SH-SY5Y (cell line): ENCODE results near the gene TLR9.

Experiments
- GATA2 ChIP-seq: IDR thresholded peaks from 2 replicates; pipeline ENCODE4 v1.6.1; 2011; ENCODE audit warnings: mild to moderate bottlenecking, low read depth, low read length
- GATA3 ChIP-seq: IDR thresholded peaks from 2 replicates; pipeline ENCODE4 v1.6.1; 2011; ENCODE audit warnings: low read depth, mild to moderate bottlenecking, low read length, moderate library complexity

Gene TLR9

DNA sequence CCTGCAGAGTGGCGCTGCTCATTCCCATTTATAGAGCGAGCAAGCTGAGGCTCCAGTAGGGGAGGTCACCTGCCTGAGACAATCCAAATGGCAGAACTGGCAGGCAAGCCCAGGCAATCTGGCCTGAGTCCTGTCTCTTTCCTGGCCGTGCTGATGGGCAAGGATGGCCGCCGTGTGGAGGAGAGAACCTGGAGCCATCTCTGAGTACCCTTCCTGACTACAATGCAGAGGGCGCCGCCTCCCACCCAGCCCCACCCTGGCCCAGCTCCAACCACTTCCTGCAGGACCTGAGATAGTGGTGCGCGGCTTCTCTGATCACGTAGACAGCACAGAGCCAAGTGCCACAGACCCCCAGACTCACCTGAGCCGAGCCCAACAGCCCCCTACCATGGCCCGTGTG, 7.0 kb downstream of the TLR9 start:
- TF ChIP-seq GATA2 (no peak), GATA3 (no peak)

DNA sequence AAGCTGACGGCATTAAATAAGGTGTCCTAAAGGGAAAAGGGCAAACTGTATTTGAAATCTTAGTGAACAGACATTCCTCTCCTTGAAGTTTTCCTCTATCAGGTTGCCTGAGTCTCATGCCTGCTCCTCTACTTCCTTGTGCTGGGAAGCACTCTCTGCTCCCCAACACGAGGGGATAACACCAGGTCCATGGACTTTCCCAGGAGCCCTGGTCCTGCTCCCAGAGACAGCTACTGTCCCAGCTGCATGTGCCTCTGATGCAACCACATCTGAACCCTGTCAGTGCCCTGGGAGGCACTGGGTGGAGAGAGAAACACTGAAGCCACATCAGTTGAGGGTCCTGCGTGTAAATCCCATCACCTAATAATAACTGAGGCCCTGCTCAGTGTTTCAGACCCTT, 7.4 kb downstream of the TLR9 start:
- no peak for TF ChIP-seq GATA3
- TF ChIP-seq GATA2: no peak

DNA sequence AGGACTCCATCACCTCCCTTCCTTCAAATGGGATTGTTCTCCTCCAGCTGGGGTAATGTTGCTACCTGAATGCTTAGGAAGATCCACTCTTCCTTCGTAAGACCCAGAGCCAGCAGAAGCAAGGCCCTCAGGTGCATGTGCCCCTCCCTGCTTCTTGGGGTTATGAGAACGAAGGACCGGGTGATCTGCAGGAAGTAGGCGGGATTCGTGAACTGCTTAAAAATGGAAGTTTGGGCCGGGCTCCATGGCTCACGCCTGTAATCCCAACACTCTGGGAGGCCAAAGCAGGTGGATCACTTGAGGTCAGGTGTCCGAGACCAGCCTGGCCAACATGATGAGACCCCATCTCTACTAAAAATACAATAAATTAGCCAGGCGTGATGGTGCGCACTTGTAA, 8.0 kb downstream of the TLR9 start:
- TF ChIP-seq GATA2: no peak
- TF ChIP-seq GATA3: no peak

DNA sequence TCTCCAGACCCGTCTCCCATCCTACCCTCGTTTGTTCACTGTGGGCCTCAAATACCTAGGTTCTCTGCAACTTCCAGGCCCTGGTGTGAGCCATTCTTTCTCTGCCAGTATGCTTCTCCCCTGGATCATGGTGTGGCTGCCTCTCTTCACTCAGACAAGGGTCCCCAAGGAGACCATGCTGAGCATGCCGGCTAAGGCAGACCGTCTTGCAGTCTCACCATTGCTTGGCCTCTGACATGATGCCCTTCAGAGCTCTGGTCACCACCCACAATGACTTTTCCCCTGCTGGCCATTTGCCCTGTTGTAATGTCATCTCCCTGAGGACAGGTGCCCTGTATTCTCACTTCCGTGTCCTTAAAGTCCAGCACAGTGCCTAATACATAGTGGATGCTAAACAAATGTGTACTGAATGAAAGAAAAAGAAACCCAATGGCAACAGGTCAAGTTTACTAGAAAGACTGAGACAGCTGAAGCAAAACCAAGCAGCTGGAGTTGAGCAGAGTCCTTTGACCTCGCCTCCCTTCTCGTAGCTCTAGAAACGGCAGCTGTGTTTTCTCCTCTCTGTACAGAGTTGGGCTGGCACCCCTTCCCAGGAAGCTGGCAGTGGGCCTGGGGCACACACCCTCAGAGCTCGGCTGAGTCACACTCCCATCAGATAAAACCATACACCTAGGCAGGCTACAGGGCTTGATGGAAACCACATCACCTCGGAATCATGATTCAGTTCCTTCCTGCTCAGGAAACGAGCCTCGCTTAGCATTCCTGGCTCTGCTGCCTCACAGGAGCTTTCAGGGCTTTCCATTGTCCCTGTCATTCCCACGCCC, 8.6 kb downstream of the TLR9 start:
- TF ChIP-seq GATA3 (no peak), GATA2 (0 out of 2 replicates have a peak, but pooled peaks have one; percentile 32)

DNA sequence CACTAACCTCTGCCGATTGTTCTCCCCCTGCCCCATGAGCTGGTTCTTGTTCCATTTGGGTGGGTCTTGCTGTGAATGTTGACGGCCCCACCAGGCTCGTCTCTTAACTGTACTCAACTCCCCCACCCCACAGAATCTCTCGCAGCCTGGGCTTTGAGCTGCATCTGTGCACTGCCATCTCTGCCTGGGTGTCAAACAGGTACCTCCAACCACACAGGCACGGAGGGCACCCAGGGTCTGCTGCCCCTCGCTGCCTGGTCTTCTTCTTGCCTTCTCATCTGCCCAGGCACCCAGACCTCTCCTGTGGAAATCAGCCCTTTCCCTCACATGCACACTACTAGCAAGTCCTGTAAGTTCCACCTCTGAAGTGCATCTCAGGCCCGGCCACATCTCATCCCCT, 10.1 kb downstream of the TLR9 start:
- TF ChIP-seq GATA3: no peak
- TF ChIP-seq GATA2: no peak

DNA sequence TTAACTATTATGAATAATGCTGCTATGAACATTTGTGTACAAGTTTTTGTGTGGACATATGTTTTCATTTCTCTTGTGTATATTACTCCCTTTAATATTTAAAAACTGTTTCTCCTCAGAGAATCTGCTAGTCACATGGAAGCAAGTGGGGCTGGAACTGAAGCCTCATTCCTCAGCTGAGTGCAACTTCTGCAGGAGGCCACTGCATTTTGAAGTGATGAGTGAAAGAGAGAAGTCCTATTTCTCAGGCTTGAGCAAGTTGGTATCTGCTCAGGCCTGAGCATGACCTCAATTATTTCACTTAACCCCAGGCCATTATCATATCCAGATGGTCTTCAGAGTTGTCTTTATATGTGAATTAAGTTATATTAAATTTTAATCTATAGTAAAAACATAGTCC, 11.5 kb downstream of the TLR9 start:
- no peak for TF ChIP-seq GATA2
- no peak for TF ChIP-seq GATA3

DNA sequence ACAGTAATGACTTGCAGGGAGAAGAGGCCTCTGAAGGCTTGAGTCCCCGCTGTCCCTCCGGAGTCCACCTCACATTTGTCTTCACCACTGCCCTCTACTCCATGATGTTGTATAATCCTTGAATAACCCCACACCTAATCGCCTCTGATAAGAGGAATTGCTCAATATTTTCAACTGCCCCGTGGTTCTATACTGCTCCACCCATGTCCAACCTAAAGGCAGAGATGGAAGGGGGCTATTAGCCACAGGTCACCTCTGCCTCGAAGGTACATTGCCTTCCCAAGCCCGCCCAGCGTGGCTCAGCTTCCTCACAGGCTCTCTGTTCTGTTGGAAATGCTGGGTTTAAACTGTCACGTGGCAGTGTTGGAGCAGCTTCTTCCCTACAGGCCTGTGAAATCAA, 12.4 kb downstream of the TLR9 start:
- TF ChIP-seq GATA2: no peak
- TF ChIP-seq GATA3: no peak

DNA sequence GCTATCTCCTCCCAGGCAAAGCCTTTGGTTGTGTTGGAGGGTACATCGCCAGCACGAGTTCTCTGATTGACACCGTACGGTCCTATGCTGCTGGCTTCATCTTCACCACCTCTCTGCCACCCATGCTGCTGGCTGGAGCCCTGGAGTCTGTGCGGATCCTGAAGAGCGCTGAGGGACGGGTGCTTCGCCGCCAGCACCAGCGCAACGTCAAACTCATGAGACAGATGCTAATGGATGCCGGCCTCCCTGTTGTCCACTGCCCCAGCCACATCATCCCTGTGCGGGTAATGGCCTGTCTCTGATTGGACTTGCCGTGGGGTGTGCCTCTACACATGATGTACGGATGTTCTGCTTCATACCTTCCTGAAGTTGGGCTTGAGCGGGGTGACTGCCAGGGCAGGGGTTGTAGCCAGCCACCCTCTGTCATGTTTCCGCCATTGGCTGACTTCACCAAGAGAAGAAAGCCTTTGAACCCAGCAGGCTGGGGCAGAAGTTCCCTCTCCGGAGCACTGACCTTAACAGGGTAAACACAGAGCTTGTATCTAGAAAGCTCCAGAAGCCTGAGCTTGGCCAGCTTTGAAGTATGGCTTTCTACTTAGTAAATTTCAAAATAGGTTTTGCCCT, 14.1 kb downstream of the TLR9 start:
- no peak for TF ChIP-seq GATA2
- TF ChIP-seq GATA3: no peak

DNA sequence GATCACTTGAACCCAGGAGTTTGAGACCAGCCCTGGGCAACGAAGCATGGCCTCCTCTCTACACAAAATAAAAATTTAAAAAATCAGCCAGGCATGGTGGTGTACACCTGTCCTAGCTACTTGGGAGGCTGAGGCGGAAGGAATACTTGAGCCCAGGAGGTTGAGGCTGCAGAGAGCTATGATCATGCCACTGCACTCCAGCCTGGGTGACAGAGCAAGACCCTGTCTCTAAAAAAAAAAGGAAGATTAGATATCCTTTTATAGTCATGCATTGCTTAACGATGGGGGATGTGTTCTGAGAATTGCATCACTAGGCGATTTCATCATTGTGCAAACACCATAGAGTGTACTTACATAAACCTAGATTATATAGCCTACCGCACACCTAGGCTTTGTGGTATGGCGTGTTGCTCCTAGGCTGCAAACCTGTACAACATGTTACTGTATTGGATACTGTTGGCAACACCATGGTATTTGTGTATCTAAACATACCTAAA, 14.8 kb downstream of the TLR9 start:
- no peak for TF ChIP-seq GATA3
- TF ChIP-seq GATA2: no peak

DNA sequence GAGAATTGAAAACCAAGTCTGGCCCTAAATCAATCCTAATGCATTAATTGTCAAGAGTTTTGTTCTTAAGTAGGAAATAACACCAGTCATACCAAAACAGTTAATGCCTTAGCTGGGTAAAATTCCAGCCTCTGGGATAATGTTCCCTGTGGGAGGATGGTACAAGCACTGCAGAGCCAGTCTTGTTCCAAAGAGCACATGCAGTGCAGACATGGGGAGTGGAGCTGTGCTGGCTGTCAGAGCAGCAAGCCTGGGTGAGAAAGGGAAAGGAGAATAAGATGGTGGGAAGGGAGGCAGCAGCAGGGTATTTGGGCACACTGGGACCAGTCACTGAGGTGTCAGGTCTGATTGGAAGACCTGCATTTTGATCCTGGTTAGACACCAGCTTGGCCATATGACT, 15.4 kb downstream of the TLR9 start:
- TF ChIP-seq GATA3 (no peak), GATA2 (no peak)

DNA sequence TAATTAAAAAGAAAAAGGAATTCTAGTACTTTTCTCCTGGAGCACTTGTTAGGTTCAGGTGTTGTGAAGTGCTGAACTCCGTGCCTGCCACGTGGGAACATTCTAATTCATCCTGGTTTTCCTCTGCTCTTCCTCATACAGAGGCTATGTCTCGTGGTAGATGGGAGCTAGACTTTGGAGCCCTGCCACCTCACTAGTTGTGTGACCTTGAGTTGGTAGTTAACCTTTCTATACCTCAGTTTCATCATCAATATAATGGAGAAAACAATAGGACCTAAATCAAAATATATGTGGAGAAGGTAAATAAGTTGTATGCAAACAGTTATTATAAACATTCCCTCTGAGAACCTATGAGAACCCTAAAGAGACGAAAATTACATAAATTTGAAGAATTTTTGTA, 16.9 kb downstream of the TLR9 start:
- TF ChIP-seq GATA3 (no peak), GATA2 (no peak)

DNA sequence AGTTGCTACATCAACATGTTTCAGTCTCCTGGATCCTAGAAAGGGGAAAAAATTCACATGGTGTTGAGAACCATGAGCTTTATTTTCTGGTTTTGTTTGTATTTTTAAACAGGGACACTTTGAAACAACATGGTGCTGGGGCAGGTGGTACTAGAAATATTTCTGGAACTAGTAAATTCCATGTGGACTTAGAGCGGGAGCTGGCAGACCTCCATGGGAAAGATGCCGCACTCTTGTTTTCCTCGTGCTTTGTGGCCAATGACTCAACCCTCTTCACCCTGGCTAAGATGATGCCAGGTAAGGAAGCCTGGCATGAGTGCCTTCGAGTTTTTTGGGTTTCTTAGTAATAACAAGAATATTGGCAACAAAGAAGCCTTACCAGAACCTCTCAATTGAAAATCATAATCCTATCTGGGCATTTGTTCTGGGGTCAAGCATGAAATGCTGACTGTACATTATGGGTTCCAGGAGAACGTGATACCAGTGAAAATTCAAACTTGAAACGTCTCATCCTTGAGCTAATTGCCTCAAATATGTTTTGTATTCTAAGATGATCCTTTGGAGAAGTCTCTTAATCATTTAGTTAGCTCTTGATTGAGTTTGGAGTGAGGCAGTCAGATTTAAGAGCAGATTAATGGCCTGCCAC, 19.6 kb downstream of the TLR9 start:
- TF ChIP-seq GATA2 (no peak), GATA3 (no peak)

DNA sequence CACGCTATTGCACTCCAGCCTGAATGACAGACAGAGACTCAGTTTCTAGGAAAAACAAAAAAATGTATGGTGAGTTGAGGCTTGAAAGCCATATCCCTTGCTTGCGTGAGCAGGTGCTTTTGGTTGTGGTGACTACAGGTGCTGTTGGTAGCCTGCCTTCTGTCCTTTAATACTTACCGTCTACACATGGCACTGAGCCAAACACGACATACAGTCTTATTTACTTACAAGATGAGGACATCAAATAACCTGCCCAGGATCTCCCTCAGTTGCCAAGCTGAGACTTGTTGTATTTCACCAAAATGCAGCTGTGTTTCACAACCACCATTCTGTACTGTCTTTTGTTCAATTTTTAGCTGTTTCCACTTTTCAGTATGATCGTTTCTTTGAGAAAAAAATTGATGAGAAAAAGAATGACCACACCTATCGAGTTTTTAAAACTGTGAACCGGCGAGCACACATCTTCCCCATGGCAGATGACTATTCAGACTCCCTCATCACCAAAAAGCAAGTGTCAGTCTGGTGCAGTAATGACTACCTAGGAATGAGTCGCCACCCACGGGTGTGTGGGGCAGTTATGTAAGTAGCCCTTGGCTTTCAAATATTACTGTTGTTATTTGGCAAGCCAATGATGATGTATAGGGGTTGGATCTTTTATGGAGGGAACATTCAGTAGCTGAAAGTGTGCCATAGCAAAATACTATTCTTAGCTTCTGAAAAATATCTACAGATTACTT, 20.9 kb downstream of the TLR9 start:
- TF ChIP-seq GATA3: no peak
- no peak for TF ChIP-seq GATA2

DNA sequence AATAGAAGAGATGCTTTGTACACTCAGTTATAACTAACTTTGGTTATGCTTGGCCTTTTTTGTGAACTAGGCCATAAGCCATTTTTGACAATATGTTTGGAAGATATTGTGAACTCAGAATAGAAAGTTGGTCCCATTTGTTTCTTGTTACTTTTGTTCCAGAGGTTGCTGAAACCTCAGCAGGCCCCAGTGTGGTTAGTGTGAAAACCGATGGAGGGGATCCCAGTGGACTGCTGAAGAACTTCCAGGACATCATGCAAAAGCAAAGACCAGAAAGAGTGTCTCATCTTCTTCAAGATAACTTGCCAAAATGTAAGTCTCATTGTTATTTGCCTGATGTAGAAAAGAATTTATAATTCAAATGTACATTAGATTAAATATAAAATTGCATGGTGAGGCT, 21.7 kb downstream of the TLR9 start:
- no peak for TF ChIP-seq GATA3
- no peak for TF ChIP-seq GATA2
